GM12873 (cell line): ENCODE measurements around the gene DKK2.

Experiments
- TF ChIP-seq, protein P1 (sequence below): IDR thresholded peaks from 2 replicates; pipeline ENCODE4 v1.5.1; 2012; ENCODE audit warnings: low read depth, mild to moderate bottlenecking, moderate library complexity, low read length, control low read depth; ENCODE audit not compliant: insufficient read depth; ENCODE audit errors: missing control alignments

DKK2 gene

DNA sequence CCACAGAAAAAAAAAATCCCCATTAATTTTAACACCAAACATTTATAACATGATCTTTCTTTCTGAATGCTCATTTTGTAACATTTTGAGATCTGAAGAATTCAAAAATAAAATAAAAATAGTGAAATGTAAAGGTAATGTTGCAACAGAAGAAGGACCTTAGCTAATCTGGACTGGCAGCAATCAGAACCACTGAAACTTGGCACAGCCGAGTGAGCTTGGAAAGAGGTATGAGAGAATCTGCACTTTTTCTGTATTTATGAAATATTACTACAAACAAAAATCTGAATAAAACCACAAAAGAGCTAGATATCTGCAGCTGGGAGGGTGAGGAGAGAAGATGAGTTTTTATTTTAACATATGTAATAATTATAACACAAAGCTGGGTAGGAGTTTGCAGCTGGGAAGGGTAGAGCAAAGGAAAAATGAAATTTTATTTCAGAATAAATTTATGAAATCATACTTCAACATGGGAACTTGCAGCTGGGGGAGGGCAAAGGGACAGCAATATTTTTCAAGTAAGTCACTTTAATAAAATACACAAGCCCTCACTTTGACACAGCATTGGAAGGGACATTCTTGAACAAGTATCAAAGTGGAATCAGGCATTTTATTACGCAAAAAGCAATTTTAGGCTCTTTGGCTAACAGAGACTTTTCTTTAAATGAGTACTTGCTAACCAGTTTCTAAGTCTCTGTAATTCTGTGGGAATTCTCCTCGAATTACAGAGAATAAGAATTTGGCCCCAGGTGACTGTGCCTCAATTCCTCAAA, 26.7 kb downstream of the DKK2 start:
- TF ChIP-seq, protein P1, sequence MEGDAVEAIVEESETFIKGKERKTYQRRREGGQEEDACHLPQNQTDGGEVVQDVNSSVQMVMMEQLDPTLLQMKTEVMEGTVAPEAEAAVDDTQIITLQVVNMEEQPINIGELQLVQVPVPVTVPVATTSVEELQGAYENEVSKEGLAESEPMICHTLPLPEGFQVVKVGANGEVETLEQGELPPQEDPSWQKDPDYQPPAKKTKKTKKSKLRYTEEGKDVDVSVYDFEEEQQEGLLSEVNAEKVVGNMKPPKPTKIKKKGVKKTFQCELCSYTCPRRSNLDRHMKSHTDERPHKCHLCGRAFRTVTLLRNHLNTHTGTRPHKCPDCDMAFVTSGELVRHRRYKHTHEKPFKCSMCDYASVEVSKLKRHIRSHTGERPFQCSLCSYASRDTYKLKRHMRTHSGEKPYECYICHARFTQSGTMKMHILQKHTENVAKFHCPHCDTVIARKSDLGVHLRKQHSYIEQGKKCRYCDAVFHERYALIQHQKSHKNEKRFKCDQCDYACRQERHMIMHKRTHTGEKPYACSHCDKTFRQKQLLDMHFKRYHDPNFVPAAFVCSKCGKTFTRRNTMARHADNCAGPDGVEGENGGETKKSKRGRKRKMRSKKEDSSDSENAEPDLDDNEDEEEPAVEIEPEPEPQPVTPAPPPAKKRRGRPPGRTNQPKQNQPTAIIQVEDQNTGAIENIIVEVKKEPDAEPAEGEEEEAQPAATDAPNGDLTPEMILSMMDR, result no peak

DNA sequence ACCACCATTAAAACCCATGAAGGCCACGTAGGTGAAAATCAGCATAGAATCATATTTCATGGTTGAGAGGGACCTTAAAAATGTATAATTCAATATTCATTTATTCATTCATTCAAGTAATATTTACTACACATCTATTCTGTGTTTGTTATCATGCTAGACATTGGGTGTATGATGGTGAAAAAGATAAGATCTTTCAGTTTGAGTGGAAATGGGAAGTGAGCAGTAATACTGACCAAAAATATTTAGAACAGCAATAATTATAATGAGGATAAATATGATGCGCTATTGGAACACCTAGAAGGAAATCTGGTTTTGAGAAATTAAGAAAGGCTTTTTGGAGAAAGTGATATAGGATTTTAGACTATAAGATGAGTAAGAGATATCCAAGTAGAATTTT, 28.0 kb downstream of the DKK2 start:
- TF ChIP-seq, protein P1, result no peak

DNA sequence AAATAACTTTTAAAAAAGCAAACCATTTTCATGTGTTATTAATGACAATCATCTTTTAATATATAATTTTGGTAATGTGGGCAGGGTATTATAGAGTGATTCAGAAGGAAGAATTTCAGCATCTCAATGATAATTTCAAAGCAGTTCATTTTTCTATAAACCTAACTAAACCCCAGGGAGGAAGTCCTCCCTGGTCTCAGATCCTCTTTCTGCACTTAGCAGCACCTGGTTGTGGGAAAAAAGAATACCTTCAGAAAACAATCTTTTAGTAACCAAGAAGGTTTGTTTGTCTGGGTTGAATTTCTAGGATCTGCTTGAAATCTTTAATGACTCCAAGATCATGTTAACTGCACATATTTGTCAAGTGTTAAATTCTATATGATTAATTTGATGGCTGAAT, 29.9 kb downstream of the DKK2 start:
- TF ChIP-seq, protein P1, result no peak

DNA sequence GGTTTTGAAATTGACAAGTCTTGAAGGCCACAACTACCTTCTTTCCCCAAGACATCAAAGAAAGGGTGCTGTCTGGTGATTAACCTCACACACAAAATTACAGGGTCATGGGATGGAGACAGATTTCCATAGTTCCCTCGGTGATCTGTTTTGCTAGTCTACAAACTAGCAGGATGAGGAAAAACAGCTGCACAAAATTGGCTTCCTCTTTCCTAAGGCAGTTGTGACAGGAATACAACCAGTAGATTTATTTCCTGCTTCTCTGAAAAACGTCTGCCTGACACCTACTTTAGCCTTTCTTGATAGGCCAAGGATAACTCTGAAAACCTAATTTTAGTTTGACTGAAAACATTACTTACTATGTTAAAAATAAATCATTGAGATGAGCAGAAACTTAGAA, 39.6 kb downstream of the DKK2 start:
- TF ChIP-seq, protein P1, result no peak

DNA sequence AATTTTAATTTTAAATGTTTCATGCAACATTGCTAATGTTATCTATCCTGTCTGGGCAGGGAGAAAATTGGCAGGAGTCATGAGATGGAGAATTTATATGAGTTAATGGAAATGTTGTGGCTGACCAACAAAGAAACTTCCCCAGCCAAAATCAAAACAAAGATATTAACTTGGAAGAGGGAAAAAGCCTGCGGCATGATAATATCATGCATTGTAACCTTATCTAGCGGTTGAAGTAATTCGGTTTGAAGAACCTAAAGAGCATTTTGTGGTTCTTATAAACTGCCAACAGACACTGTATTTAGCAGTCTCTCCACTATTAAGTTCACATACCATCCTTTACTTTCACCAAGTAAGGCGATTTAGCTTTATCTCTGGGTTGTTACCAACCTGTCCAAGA, 42.3 kb downstream of the DKK2 start:
- TF ChIP-seq, protein P1, result no peak

DNA sequence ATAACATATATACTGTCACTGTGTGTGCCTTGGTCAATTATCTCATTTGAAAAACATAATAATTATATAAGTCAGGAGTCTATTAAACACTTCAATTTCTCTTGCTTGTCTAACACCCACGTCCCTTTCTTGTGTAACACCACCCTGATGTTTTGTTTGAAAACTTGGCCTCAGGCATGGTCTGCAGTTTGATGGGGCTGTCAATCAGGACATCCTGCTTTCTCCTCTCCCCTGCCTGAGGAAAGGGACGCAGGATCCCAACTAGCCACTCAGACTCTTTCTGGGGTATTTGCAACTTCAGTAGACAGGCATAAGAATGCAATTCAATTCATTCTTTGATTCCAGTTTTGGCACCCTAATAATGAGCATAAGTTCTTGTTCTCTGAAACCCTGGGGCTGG, 48.8 kb downstream of the DKK2 start:
- TF ChIP-seq, protein P1, result no peak

DNA sequence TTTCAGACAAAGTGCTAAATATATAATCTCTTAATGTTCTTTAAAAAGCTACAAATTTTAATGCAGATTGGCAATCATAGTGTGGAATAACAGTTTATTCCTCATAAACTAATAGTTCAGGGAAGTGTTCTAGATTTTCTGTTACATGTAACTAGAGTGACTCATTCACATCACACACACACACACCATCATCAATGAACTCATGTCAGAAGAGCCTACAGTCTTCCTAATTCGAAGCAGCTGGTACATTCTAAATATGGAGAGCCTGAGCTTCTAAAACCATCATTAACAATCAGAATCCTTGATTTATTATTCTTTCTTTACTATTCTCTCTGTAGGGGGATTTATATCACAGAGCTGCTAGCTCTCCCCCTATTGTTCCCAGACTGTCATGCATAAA, 49.6 kb downstream of the DKK2 start:
- TF ChIP-seq, protein P1, result no peak
